ENCODE results near the gene TPGS2.

Gene TPGS2

DNA sequence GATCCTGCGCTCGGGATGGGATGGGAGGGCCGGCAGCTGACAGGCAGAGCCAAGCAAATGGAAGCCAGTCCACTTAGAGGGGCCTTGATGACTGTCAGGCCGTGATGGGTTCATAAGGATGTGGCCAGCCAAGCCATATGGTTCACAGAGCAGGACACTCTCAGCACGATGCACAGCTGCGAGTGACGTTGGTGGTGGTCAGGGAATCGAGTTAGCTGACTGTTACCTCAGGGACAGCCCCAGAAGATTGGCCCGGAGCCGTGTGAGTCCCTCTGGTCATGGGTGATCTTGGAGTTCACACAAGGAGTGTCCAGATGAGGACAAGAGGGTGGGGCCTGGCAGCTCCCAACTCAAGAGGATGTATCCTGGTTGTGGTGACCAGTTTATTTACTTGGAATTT lies 70.2 kb downstream of the TPGS2 start:
- H3K27me3 ChIP-seq (ENCODE audit: insufficient read depth, low read depth, severe bottlenecking): no peaks in the 10 kb centered on the region
- H3K36me3 ChIP-seq: no peaks in the 10 kb centered on the region
- H3K9me3 ChIP-seq (ENCODE audit: severe bottlenecking): no peaks in the 10 kb centered on the region
- no peak overlapping the region for H3K27ac ChIP-seq
- TF ChIP-seq, protein P1, sequence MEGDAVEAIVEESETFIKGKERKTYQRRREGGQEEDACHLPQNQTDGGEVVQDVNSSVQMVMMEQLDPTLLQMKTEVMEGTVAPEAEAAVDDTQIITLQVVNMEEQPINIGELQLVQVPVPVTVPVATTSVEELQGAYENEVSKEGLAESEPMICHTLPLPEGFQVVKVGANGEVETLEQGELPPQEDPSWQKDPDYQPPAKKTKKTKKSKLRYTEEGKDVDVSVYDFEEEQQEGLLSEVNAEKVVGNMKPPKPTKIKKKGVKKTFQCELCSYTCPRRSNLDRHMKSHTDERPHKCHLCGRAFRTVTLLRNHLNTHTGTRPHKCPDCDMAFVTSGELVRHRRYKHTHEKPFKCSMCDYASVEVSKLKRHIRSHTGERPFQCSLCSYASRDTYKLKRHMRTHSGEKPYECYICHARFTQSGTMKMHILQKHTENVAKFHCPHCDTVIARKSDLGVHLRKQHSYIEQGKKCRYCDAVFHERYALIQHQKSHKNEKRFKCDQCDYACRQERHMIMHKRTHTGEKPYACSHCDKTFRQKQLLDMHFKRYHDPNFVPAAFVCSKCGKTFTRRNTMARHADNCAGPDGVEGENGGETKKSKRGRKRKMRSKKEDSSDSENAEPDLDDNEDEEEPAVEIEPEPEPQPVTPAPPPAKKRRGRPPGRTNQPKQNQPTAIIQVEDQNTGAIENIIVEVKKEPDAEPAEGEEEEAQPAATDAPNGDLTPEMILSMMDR (IDR thresholded peaks at IDR 0.05; ENCODE audit: low read depth, low read length): no peak
- DNase-seq: no peak
- H3K4me3 ChIP-seq (ENCODE audit: low read depth, low read length): no peak overlapping the region

DNA sequence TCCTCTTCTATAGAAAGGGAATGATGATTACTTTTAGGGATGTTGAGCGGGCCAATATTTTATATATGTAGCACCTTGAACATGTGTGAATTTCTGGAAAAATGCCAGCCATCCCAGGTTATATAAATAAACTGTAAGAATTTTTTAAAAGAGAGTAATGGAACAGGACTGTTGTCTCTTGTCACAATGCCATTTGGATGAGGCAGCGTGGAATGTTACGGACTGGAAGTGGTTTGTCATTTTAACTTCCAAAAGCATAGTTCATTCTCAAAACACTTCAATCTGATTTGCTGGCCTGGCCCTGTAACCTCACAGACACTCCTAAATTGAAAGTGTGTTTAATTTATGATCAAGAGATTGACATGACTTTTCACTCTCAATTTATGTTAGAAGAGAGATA lies 70.8 kb downstream of the TPGS2 start:
- H3K27me3 ChIP-seq (ENCODE audit: insufficient read depth, low read depth, severe bottlenecking): no peaks in the 10 kb centered on the region
- H3K9me3 ChIP-seq (ENCODE audit: severe bottlenecking): no peaks in the 10 kb centered on the region
- no peak for DNase-seq
- no peaks in the 10 kb centered on the region for H3K36me3 ChIP-seq
- TF ChIP-seq, protein P1 (IDR thresholded peaks at IDR 0.05; ENCODE audit: low read depth, low read length): no peak
- H3K4me3 ChIP-seq (ENCODE audit: low read depth, low read length): no peak overlapping the region
- H3K27ac ChIP-seq: no peak overlapping the region

DNA sequence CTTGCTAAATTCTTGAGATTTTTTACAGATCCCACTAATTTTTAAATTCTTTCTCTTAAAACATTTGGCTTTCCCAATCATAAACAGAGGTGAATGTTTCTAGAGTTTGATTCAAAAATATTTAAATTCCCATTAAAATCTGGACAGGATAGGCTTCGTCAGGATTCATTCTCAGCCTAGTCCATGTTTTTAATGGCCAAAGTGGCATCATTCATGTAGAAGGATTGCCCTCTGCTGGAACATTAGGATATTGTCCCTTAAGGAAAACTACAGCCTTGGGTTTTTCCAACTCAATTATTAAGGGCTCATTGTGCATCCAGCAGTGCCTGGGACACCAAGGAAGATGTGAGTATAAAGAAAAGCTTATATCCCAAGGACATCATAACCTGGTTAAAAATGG lies 71.7 kb downstream of the TPGS2 start:
- TF ChIP-seq, protein P1 (IDR thresholded peaks at IDR 0.05; ENCODE audit: low read depth, low read length): peak; percentile 55
- Histone ChIP-seq H3K27ac (no peak overlapping the region), H3K36me3 (no peaks in the 10 kb centered on the region), H3K9me3 (ENCODE audit: severe bottlenecking) (no peaks in the 10 kb centered on the region), H3K4me3 (ENCODE audit: low read depth, low read length) (no peak overlapping the region), H3K27me3 (ENCODE audit: insufficient read depth, low read depth, severe bottlenecking) (no peaks in the 10 kb centered on the region)
- DNase-seq: no peak

DNA sequence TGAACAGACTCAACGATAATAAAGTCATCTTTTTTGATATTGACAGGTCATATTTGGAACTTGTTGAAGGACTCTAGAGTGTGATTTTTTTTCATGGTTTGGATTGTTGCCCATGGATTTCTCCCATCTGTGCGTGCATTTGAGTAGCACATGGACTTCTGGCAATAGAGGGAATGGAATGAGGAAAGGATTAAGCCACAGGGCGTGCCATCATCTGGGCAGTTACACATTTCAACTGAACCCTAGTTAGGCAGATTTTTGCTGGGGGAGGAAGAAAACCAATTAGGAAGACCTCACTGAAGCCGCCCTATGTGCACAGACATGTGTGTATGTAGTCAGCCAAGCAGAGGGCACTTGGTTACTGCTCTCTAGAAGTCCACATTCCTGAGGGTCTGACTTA lies 72.6 kb downstream of the TPGS2 start:
- H3K36me3 ChIP-seq: no peaks in the 10 kb centered on the region
- TF ChIP-seq, protein P1 (IDR thresholded peaks at IDR 0.05; ENCODE audit: low read depth, low read length): no peak
- H3K9me3 ChIP-seq (ENCODE audit: severe bottlenecking): no peaks in the 10 kb centered on the region
- no peaks in the 10 kb centered on the region for H3K27me3 ChIP-seq (ENCODE audit: insufficient read depth, low read depth, severe bottlenecking)
- H3K27ac ChIP-seq: no peak overlapping the region
- DNase-seq: no peak
- no peak overlapping the region for H3K4me3 ChIP-seq (ENCODE audit: low read depth, low read length)

DNA sequence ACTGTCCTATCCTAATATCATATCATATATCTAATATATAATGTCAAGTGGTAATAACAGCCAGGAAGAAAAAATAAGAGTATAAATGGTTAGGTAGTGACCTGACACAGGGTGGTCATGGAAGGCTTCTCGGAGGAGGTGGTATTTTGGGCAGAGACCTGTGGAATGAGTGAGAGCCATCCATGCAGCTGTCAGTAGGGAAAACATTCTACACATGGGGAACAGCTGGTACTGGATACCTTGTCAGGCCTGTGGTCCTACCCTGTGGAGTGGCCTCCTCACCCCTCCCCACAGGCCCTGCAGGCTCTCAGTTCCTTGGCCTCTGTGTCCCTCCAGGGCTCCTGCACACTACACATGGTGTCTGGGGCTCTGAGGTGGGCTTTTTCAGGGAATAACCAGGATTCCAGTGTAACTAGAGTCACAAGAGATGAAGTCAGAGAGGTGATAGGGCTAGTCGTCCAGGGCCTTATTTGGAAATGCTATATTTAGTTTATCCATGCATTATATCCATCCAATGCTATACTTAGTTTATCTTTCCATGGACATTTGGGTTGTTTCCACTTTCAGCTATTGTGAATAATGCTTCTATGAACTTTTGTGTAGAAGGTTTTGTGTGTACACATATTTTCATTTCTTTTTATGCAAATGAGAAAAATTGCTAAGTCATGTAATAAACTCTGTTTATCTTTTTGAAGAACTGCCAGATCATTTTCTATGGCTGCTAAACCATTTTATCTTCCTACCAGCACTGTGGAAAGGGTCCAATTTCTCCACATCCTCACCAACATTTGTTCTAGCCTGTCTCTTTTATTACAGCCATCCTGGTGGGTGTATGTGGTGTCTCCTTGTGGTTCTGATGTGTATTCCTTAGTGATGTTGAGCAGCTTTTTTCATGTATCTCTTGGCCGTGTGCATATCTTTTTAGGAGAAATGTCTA lies 75.6 kb downstream of the TPGS2 start:
- H3K4me3 ChIP-seq (ENCODE audit: low read depth, low read length): no peak overlapping the region
- TF ChIP-seq, protein P1 (IDR thresholded peaks at IDR 0.05; ENCODE audit: low read depth, low read length): no peak
- no peak overlapping the region for H3K27ac ChIP-seq
- DNase-seq: no peak
- no peaks in the 10 kb centered on the region for H3K9me3 ChIP-seq (ENCODE audit: severe bottlenecking)
- H3K36me3 ChIP-seq: no peaks in the 10 kb centered on the region
- no peaks in the 10 kb centered on the region for H3K27me3 ChIP-seq (ENCODE audit: insufficient read depth, low read depth, severe bottlenecking)

Data from WERI-Rb-1 (cell line).